CD1c-positive myeloid dendritic cell (primary cell): ENCODE measurements around the gene C1D.

Experiments
- DNase-seq: peaks from one replicate; pipeline ENCODE4 v3.0.0-alpha.2; 2016; ENCODE audit errors: extremely low spot score

C1D gene

DNA sequence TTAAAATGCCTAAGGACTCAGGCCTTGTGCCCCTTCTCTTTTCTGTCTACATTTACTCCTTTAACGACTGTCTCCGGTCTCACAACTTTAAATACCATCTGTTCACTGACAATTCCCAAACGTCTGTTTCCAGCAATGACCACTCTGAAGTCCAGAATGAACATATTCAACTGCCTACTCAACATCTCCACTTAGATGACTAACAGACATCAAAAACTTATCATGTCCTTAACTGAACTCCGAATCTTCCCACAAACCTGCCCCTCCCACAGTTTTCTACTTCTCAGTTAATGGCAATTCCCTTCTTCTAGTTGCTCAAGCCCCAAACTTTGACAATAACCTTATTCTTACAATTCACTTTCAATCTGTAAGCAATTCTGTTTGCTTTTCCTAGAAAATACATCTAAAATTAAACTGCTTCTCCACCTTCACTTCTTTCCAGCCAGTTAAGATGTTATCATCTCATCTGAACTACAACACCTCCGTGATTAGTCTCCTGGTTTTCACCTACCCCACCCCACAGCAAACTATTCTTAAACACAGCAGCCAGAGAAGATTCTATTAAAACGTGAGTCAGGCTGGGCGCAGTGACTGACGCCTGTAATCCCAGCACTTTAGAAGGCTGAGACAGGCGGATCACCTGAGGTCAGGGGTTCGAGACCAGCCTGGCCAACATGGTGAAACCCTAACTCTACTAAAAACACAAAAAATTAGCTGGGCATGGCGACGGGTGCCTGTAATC lies 2.8 kb downstream of the C1D start:
- DNase-seq: no peak

GRCh38 chr2:68057658-68058396 lies 5.0 kb downstream of the C1D start:
- no peak for DNase-seq

DNA sequence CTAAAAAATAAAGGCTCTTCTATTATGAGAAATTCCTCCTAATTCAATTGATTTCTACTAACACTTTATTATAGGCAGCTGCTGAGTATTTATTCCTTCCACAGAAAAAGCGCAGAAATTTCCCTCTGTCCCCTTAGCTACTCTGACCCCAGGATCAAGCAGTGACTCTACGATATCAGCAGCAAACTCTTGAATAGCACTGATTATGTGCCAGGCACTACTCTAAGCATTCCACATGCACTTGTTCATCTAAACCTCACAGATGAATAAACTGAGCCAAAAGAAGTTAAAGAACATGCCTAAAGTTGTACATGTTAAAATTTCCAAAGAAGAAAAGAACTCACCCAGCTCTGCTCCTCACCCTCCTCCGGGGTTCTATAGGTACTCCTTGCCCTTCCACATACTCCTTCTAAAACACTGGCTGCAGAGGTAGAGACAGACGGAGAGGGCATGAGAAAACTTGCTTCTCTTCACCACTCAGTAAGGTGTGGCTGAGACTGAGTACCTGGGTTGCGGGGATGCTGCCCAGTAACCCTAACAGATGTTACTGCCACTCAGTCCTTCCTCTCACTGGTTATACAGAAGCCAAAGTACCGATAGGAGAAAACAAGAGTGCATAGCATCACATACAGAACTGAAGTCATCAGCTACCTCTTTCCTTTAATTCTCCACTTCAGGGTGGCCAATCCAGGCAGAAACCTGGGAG lies 9.9 kb downstream of the C1D start:
- no peak for DNase-seq

GRCh38 chr2:68050353-68050752 lies 12.5 kb downstream of the C1D start:
- DNase-seq: no peak

- DNase-seq: no peak
These were observed 16.1 kb downstream of the C1D start for GRCh38 chr2:68046642-68047240.

- no peak for DNase-seq
These were observed 16.6 kb downstream of the C1D start for GRCh38 chr2:68046224-68046623.

GRCh38 chr2:68045342-68045741 lies 17.5 kb downstream of the C1D start:
- no peak for DNase-seq

- DNase-seq: no peak
These were observed 18.7 kb downstream of the C1D start for GRCh38 chr2:68044099-68044498.

DNA sequence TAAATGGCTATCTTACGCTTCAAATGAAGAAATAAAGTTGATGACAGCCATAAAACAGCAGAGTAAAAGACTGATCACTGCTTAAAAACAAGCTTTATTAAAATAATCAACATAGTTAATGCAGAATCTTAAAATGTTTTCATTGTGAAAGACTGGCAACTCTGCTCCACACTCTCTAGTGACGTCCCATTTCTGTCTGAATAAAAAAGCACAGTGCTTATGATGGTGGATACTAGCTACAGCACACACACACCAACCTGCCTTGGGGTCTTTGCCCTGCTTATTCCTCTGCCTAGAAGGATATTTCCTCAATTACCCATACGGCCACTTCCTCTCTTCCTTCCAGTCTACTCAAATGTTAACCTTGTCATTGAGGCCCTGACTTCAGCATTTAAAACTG lies 19.1 kb downstream of the C1D start:
- no peak for DNase-seq

DNA sequence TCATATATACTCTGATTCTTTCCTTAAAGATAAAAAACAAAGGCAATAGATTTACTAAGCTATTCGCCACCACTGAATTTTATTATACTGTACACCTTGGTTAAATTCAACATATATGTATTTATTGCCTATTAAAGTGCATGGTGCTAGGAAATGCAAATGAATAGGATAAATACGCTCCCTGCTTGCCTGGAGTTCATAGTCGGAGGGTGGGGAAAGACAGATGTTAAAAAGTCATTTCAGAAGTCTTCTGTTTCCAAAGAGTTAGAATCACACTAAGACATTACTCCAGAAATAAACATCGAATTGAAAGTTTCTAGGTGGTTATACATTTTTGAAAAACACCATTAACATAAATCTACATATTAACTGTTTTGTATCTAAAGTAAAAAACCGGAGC lies 19.8 kb downstream of the C1D start:
- no peak for DNase-seq

DNA sequence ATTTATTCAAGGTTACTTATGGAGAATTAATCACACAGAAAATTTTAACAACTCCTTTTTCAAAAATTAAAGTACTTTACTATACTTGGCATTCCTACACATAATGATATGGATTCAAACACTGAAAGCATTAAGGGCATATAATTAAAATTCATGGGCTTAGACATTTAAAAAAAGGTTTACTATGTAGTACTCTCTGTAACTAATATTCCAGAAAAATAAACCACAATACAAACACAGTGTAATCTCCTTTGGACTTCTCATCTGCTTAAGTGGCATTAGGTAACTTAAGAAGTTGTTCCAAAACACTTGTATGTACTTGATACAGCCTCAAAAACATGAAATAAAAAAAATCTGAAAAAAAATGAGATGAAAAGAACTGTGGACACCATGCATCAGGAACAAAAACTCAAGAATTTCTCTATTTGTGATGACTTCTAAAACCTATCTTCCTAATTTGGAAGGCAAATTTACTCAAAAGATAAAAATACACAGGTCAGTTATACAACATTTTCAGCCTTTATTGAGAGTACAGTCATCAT lies 21.0 kb downstream of the C1D start:
- DNase-seq: no peak

- DNase-seq: no peak
These were observed 22.7 kb downstream of the C1D start for GRCh38 chr2:68040078-68040477.

- DNase-seq: no peak
These were observed 23.5 kb downstream of the C1D start for GRCh38 chr2:68039317-68039716.

DNA sequence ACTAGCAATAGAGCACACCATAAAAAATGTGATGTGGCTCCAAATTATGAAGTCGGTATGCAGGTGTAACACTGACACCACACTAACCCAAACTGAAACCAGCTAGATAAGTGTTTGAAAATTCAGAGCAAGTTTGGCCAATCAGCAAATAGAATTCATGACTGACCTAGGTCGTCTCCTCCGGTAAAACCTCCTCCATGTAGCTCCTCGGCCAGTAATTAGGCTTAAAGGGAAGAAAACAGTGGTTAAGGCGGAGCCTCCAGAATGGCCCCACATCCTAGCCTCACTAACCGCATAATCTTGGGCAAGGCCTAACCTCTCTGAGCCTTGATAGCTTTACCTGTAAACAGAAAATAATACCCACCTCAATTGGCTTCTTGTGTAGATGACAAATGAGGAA lies 30.1 kb downstream of the C1D start:
- DNase-seq: no peak

- DNase-seq: peak; percentile 52
These were observed 31.2 kb downstream of the C1D start for GRCh38 chr2:68031542-68032160.

DNA sequence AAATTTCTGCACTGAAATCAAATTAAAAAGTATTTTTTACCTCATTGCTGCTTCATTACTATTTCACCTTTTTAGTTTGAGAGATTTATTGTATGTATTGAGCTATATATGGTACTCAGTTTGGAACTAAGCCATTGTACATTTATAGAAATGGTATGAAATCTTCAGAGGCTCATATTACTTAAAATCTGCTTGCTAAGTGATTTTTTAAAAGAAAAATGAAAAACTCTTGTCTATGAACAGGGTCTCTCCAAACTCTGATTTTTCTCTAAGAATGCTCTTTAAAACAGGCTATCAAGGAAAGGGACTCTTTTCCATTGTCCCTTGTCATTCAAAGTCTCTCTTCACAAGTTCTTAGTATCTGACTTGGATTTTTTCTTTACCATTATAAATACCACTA lies 31.8 kb downstream of the C1D start:
- no peak for DNase-seq

GRCh38 chr2:68030529-68030928 lies 32.3 kb downstream of the C1D start:
- DNase-seq: no peak

GRCh38 chr2:68027959-68028358 lies 34.8 kb downstream of the C1D start:
- no peak for DNase-seq

DNA sequence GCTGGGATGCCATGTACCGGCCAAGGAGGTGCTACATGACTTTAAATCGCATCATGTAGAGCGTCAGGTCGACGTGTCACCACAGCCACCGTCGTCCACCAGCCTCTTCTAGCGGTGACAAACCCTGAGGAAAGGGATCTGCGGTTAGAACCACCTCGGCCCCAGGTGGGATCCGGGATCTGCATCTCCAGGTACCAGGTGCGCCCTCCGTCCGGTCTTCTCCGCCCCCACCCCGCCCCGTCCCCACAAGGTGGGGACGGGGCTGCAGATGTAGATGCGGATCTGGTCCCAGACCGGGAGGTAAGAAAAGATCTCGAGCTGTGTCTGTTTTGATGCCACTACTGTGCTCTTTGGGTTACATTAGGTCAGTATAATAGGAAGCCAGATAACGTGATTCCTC lies 38.4 kb downstream of the C1D start:
- DNase-seq: no peak

DNA sequence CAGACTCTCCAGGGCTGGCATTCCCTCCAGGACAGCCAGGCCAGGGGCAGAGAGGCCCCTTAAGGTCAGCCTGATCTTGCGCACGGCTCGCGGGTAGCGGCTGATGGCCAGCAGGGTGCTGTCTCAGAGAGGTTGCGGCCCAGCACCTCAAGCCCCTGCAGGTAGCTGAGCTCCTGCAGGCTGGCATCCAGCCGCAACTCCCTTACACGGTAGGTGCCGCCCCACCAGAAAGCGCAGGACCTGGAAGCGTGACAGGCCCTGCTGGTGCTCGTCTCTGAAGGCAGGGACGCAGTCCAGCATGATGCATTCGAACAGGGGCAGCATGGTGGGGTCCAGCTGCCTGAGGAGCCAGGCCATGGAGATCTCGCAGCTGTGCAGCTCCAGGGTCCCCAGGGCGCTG lies 38.9 kb downstream of the C1D start:
- no peak for DNase-seq

DNA sequence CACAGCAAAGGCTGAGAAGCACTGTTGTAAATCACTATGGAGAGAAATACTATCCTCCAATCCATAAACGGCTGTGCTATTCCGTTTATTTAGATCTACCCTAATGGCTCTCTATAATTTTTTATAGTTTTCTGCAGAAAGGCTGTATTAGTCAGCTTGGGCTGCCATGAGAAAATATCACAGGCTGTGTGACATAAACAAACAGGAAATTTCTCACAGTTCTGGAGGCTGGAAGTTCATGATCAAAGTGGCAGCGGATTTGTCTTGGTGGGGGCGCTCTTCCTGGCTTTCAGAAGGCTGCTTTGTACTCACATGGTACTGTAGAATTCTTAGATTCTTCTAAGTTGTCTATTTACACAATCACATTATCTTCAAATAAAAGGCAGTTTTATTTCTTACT lies 44.1 kb downstream of the C1D start:
- no peak for DNase-seq

GRCh38 chr2:68009526-68009925 lies 53.3 kb downstream of the C1D start:
- DNase-seq: no peak
